Trophoblast cell (in vitro differentiated cells and primary cell): Measurements from ENCODE around the gene PCSK5.

Experiments used
- DNase-seq, 2 donors: peaks; one replicate each; pipeline ENCODE4 v3.0.0-alpha.2; 2016
- H2AFZ ChIP-seq: 2 replicates; pipeline ENCODE4 v1.6.1; 2013; ENCODE audit warnings: low read length, moderate library complexity, mild to moderate bottlenecking; ENCODE audit not compliant: insufficient read depth, poor library complexity
- H2AK5ac ChIP-seq: 2 replicates; pipeline ENCODE4 v1.6.1; 2013; ENCODE audit warnings: mild to moderate bottlenecking, low read length
- H2BK120ac ChIP-seq: 2 replicates; pipeline ENCODE4 v1.6.1; 2013; ENCODE audit warnings: low read length, mild to moderate bottlenecking, moderate library complexity; ENCODE audit not compliant: insufficient read depth, poor library complexity
- H2BK12ac ChIP-seq: 2 replicates; pipeline ENCODE4 v1.6.1; 2013; ENCODE audit warnings: mild to moderate bottlenecking, low read length, moderate library complexity
- H2BK5ac ChIP-seq: 2 replicates; pipeline ENCODE4 v1.6.1; 2013; ENCODE audit warnings: low read length, low read depth, moderate library complexity, mild to moderate bottlenecking; ENCODE audit not compliant: poor library complexity
- H3K14ac ChIP-seq: 2 replicates; pipeline ENCODE4 v1.6.1; 2013; ENCODE audit warnings: mild to moderate bottlenecking, low read length
- H3K18ac ChIP-seq: 2 replicates; pipeline ENCODE4 v1.6.1; 2013; ENCODE audit warnings: mild to moderate bottlenecking, low read length
- H3K23ac ChIP-seq: 2 replicates; pipeline ENCODE4 v1.6.1; 2013; ENCODE audit warnings: low read length
- H3K27ac ChIP-seq: 2 replicates; pipeline ENCODE4 v1.5.1; 2013; ENCODE audit warnings: low read depth, mild to moderate bottlenecking, inconsistent platforms, low read length, moderate library complexity
- H3K27me3 ChIP-seq: 2 replicates; pipeline ENCODE4 v1.6.1; 2013; ENCODE audit warnings: inconsistent platforms, mild to moderate bottlenecking, low read length, moderate library complexity; ENCODE audit not compliant: insufficient read depth
- H3K36me3 ChIP-seq, 2 experiments: 1 replicate in 1 of 2; 2 replicates in 1 of 2; pipeline ENCODE4 v1.6.1; 2013; ENCODE audit warnings: low read length in 2 of 2, mild to moderate bottlenecking in 2 of 2, moderate library complexity in 1 of 2; ENCODE audit not compliant: insufficient read depth in 2 of 2, control insufficient read depth in 1 of 2
- H3K4ac ChIP-seq: 2 replicates; pipeline ENCODE4 v1.6.1; 2013; ENCODE audit warnings: low read depth, mild to moderate bottlenecking, low read length, moderate library complexity
- H3K4me1 ChIP-seq, 2 experiments: 1 replicate in 1 of 2; 2 replicates in 1 of 2; pipeline ENCODE4 v1.6.1; 2013; ENCODE audit warnings: low read length in 2 of 2, mild to moderate bottlenecking in 2 of 2, moderate library complexity in 1 of 2; ENCODE audit not compliant: insufficient read depth in 2 of 2, control insufficient read depth in 1 of 2
- H3K4me2 ChIP-seq: 2 replicates; pipeline ENCODE4 v1.6.1; 2013; ENCODE audit warnings: inconsistent platforms, mild to moderate bottlenecking, low read length, moderate library complexity
- H3K4me3 ChIP-seq: 2 replicates; pipeline ENCODE4 v1.5.1; 2013; ENCODE audit warnings: mild to moderate bottlenecking, low read depth, low read length, inconsistent platforms
- H3K79me1 ChIP-seq: one replicate; pipeline ENCODE4 v1.6.1; 2013; ENCODE audit warnings: low read length
- H3K79me2 ChIP-seq: 2 replicates; pipeline ENCODE4 v1.6.1; 2013; ENCODE audit warnings: low read length, mild to moderate bottlenecking; ENCODE audit not compliant: control insufficient read depth, insufficient read depth, poor library complexity
- H3K9ac ChIP-seq: 2 replicates; pipeline ENCODE4 v1.6.1; 2013; ENCODE audit warnings: mild to moderate bottlenecking, low read length
- H3K9me3 ChIP-seq: 2 replicates; pipeline ENCODE4 v1.6.1; 2013; ENCODE audit warnings: low read depth, mild to moderate bottlenecking, control low read depth, inconsistent platforms, low read length; ENCODE audit not compliant: insufficient read depth
- H4K12ac ChIP-seq: 2 replicates; pipeline ENCODE4 v1.6.1; 2013; ENCODE audit warnings: low read depth, mild to moderate bottlenecking, low read length, moderate library complexity
- H4K8ac ChIP-seq: 2 replicates; pipeline ENCODE4 v1.6.1; 2013; ENCODE audit warnings: low read depth, mild to moderate bottlenecking, low read length, moderate library complexity
- H4K91ac ChIP-seq: one replicate; pipeline ENCODE4 v1.6.1; 2013; ENCODE audit warnings: low read depth, mild to moderate bottlenecking, low read length, moderate library complexity
- WGBS: extraction: QIAGEN DNeasy Blood & Tissue Kit; methylation state at CpG from one replicate; pipeline ENCODE4 v1.1.7; 2013; ENCODE audit warnings: missing lambda C conversion rate; ENCODE audit not compliant: insufficient read length, insufficient coverage; ENCODE audit errors: extremely low coverage; 5-methylcytosine and 5-hydroxymethylcytosine counted together

Gene PCSK5

GRCh38 chr9:76370396-76371023 is 480.0 kb downstream of the PCSK5 start:
- Histone ChIP-seq H3K4me3 (no peak overlapping the region), H3K9ac (no peak overlapping the region), H3K79me2 (no peaks in the 10 kb centered on the region), H3K27ac (no peak overlapping the region), H3K18ac (no peak overlapping the region), H2BK120ac (no peak overlapping the region), H4K91ac (no peak overlapping the region), H3K79me1 (no peaks in the 10 kb centered on the region), H3K9me3 (peaks cover 1% of the 10 kb centered on the region), H3K27me3 (no peaks in the 10 kb centered on the region), H3K14ac (no peak overlapping the region), H3K4me1 (peaks cover 0 to 6% of the 10 kb centered on the region in 2 experiments), H2BK12ac (no peak overlapping the region), H2BK5ac (no peak overlapping the region), H2AK5ac (no peak overlapping the region), H3K4me2 (no peak overlapping the region), H2AFZ (no peak overlapping the region), H3K4ac (no peak overlapping the region), H3K23ac (no peak overlapping the region), H4K12ac (no peak overlapping the region), H3K36me3 (no peaks in the 10 kb centered on the region), H4K8ac (no peak overlapping the region)
- no peak for DNase-seq
- 100% methylated on average over 1 of the region's 3 CpGs for WGBS

- WGBS, result no CpG with 5 or more reads among the region's 1 CpG
- no peak overlapping the region for H2AFZ ChIP-seq
- H3K27me3 ChIP-seq, result no peaks in the 10 kb centered on the region
- H3K9ac ChIP-seq, result no peak overlapping the region
- peak in 1 of 2 donors; percentile 23 for DNase-seq
- no peak overlapping the region for H4K91ac ChIP-seq
- H3K23ac ChIP-seq, result no peak overlapping the region
- no peaks in the 10 kb centered on the region for H3K79me1 ChIP-seq
- no peak overlapping the region for H3K4ac ChIP-seq
- no peak overlapping the region for H4K12ac ChIP-seq
- H2AK5ac ChIP-seq, result no peak overlapping the region
- no peak overlapping the region for H3K4me2 ChIP-seq
- peaks cover 1% of the 10 kb centered on the region for H3K9me3 ChIP-seq
- H2BK5ac ChIP-seq, result no peak overlapping the region
- no peak overlapping the region for H2BK12ac ChIP-seq
- H3K14ac ChIP-seq, result no peak overlapping the region
- H3K18ac ChIP-seq, result no peak overlapping the region
- H4K8ac ChIP-seq, result no peak overlapping the region
- no peak overlapping the region for H2BK120ac ChIP-seq
- H3K79me2 ChIP-seq, result no peaks in the 10 kb centered on the region
- peaks cover 0 to 5% of the 10 kb centered on the region in 2 experiments for H3K4me1 ChIP-seq
- H3K36me3 ChIP-seq, result no peaks in the 10 kb centered on the region
- H3K27ac ChIP-seq, result peak overlapping the region; percentile 21
- H3K4me3 ChIP-seq, result no peak overlapping the region
Observed at GRCh38 chr9:76371901-76372300, 481.4 kb downstream of the PCSK5 start.

GRCh38 chr9:76372336-76372735 is 481.9 kb downstream of the PCSK5 start:
- Histone ChIP-seq H4K8ac (no peak overlapping the region), H3K79me2 (no peaks in the 10 kb centered on the region), H3K14ac (no peak overlapping the region), H2AK5ac (no peak overlapping the region), H3K9me3 (peaks cover 1% of the 10 kb centered on the region), H3K4me1 (peaks cover 0 to 5% of the 10 kb centered on the region in 2 experiments), H3K79me1 (peaks cover 3% of the 10 kb centered on the region), H3K27ac (no peak overlapping the region), H3K4me2 (no peak overlapping the region), H2AFZ (no peak overlapping the region), H4K91ac (no peak overlapping the region), H3K4ac (no peak overlapping the region), H2BK120ac (no peak overlapping the region), H3K9ac (no peak overlapping the region), H3K36me3 (no peaks in the 10 kb centered on the region), H3K4me3 (no peak overlapping the region), H3K23ac (no peak overlapping the region), H3K18ac (no peak overlapping the region), H2BK5ac (no peak overlapping the region), H2BK12ac (no peak overlapping the region), H4K12ac (no peak overlapping the region), H3K27me3 (no peaks in the 10 kb centered on the region)
- no peak for DNase-seq

DNA sequence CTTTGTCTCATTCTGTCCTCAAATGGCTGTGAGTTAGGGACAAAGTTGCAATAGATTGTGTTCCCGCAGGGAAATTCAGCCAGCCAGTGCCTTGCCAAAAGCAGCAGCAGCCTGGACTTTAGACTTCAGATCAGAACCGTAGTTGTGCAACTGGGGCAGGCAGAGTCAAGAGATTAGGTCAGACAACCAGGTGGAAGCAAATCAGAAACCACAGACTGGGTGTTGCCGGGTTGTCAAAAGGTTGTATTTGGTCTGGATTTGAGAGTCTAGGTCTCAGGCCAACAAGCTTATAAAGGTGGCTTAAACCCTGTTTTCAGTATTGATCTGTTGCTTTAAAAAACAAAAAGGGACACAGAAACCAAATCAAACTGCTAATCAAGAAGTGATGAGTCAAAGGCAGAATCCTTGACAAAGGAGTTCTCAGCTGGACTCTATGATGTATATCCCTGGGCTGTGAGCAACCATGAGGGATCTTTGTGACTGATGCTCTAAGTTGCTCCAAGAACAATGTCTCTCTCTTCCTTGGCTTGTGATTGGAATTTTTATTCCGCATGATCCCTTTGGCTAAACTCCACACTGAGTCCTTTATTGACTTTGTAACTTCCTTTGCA is 482.8 kb downstream of the PCSK5 start:
- H3K23ac ChIP-seq, result no peak overlapping the region
- no peaks in the 10 kb centered on the region for H3K27me3 ChIP-seq
- H3K4ac ChIP-seq, result no peak overlapping the region
- H4K91ac ChIP-seq, result no peak overlapping the region
- no peaks in the 10 kb centered on the region for H3K79me2 ChIP-seq
- no CpG with 5 or more reads among the region's 4 CpGs for whole genome bisulfite sequencing
- H2AFZ ChIP-seq, result no peak overlapping the region
- H3K4me1 ChIP-seq, result peaks cover 4 to 8% of the 10 kb centered on the region in 2 experiments
- DNase-seq, result peak; percentile 32 to 33
- H4K8ac ChIP-seq, result peak overlapping the region; percentile 25
- no peak overlapping the region for H3K14ac ChIP-seq
- H3K27ac ChIP-seq, result no peak overlapping the region
- peaks cover 11% of the 10 kb centered on the region for H3K79me1 ChIP-seq
- no peak overlapping the region for H3K9ac ChIP-seq
- H3K36me3 ChIP-seq, result no peaks in the 10 kb centered on the region
- H4K12ac ChIP-seq, result no peak overlapping the region
- no peak overlapping the region for H2AK5ac ChIP-seq
- peak overlapping the region; percentile 32 for H2BK12ac ChIP-seq
- no peaks in the 10 kb centered on the region for H3K9me3 ChIP-seq
- no peak overlapping the region for H2BK5ac ChIP-seq
- H3K4me2 ChIP-seq, result no peak overlapping the region
- no peak overlapping the region for H3K4me3 ChIP-seq
- no peak overlapping the region for H2BK120ac ChIP-seq
- no peak overlapping the region for H3K18ac ChIP-seq
